ENCODE measurements around the gene CDH2.

CDH2 gene

DNA sequence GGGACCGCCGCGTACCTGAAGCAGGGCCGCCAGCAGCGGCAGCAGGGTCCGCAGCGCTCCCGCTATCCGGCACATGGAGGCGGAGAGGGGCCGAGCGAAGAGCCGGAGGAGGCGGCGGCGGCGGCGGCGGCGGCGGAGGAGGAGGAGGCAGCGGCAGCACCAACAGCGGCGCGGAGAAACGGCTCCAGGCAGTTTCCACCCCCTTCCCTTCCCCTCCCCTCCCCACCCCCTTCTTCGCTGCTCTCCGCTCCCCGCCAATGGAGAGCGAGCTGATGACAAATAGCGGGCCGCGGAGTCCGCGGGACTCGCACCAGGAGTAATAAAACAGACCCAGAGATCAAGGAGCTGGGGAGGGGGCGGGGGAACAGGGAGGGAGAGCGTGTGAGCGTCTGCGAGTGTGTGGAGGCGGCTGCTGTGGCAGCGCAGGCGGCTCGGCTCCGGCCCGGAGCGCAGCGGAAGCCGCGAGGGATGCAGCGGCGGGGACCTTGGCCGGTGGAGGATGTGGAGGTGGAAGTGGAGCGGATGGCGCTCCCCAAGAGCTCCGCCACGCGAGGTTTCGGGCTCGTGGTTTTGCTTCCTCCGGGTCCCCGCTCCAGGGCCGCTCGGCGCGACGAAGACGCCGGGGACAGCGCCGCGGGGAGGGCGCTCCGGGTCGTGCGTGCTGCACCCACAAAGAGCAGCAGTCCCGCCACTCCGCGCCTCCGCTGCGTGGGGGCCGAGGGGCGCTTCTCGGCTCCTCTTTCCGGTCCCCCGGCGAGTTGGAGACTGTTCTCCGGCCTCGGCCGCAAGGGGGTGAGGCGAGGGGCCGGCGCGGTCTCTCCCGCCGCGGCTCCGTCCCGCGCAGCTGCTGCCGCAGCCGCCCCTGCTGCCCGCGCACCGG lies at the start of gene CDH2:
TSS of gene CDH2 (minus strand) at position 183 of the 880 bp plus-strand sequence. CDS start at position 75, 108 bp downstream.
- peak within 1 kb of the TSS; percentile 40 for H3K4me3 ChIP-seq (ENCODE audit: insufficient read length, low read depth)
- peak within 1 kb of the TSS; percentile 64 for H3K9ac ChIP-seq (ENCODE audit: insufficient read length, low read depth)
- H3K36me3 ChIP-seq (ENCODE audit: insufficient read depth, insufficient read length, low read length), result no peaks in the 10 kb centered on the region
- no peak for TF ChIP-seq ZNF274 (IDR thresholded peaks at IDR 0.05; ENCODE audit: low read depth, low read length)
- no peak for TF ChIP-seq YY1 (IDR thresholded peaks at IDR 0.05; ENCODE audit: insufficient read depth, insufficient read length)
- TF ChIP-seq SUZ12 (IDR thresholded peaks at IDR 0.05; ENCODE audit: extremely low read depth, insufficient read depth, insufficient read length), result no peak
- DNase-seq (ENCODE audit: low read depth, low spot score), result peak; percentile 30
- no peaks in the 10 kb centered on the region for H3K9me3 ChIP-seq (ENCODE audit: insufficient read depth, low read length)
- no peaks in the 10 kb centered on the region for H3K4me1 ChIP-seq (ENCODE audit: insufficient read depth, insufficient read length)
- H3K27me3 ChIP-seq (ENCODE audit: insufficient read depth, insufficient read length), result peaks cover 6% of the 10 kb centered on the region

DNA sequence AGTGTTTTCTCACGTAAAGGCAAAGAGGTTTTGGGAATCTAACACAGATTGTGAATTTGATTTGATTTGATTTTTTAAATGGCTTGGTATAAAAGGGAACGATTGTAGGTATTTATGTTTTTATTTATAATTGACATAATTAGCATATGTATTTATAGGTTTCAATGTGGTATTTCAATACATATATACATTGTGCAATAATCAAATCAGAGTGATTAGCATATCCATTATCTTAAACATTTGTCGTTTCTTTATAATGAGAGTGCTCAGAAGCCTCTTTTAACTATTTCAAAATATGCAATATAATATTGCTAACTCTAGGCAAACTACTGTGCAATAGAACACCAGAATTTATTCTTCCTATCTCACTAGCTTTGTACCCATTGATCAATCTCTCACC lies 35.1 kb upstream of the CDH2 start:
- no peak overlapping the region for H3K9ac ChIP-seq (ENCODE audit: insufficient read length, low read depth)
- TF ChIP-seq YY1 (IDR thresholded peaks at IDR 0.05; ENCODE audit: insufficient read depth, insufficient read length) (no peak), SUZ12 (IDR thresholded peaks at IDR 0.05; ENCODE audit: extremely low read depth, insufficient read depth, insufficient read length) (no peak), ZNF274 (IDR thresholded peaks at IDR 0.05; ENCODE audit: low read depth, low read length) (no peak)
- no peaks in the 10 kb centered on the region for H3K36me3 ChIP-seq (ENCODE audit: insufficient read depth, insufficient read length, low read length)
- H3K4me3 ChIP-seq (ENCODE audit: insufficient read length, low read depth), result no peak overlapping the region
- H3K4me1 ChIP-seq (ENCODE audit: insufficient read depth, insufficient read length), result no peaks in the 10 kb centered on the region
- no peaks in the 10 kb centered on the region for H3K9me3 ChIP-seq (ENCODE audit: insufficient read depth, low read length)
- no peak for DNase-seq (ENCODE audit: low read depth, low spot score)
- no peaks in the 10 kb centered on the region for H3K27me3 ChIP-seq (ENCODE audit: insufficient read depth, insufficient read length)

DNA sequence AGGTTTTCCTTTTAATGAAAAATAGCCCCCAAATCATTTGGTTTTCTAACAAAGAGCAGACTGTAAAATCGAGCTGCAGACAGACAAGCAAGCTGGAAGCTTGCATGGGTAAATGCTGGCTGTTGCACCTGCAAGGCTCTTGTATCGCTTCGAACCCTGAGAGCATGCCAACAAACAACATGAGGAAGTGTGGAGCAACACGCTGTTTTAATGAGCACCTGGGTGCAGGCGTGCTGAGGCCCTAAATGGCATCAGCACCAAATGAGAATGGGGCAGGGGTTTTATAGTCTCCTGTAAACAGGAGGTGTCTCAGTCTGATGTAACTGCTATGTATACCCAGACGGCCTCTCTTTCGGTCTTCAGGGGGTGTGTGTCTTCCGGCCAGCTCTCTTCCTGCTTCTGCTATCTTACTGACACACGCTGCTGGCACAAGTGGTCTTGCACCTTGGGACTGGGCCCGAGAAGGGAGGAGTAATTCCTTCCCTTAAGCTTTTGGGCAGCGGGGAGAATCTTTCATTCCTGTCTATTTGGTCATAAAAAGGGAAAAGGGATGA lies 31.9 kb upstream of the CDH2 start:
- DNase-seq (ENCODE audit: low read depth, low spot score), result no peak
- no peaks in the 10 kb centered on the region for H3K4me1 ChIP-seq (ENCODE audit: insufficient read depth, insufficient read length)
- no peaks in the 10 kb centered on the region for H3K9me3 ChIP-seq (ENCODE audit: insufficient read depth, low read length)
- no peaks in the 10 kb centered on the region for H3K27me3 ChIP-seq (ENCODE audit: insufficient read depth, insufficient read length)
- no peaks in the 10 kb centered on the region for H3K36me3 ChIP-seq (ENCODE audit: insufficient read depth, insufficient read length, low read length)
- no peak overlapping the region for H3K4me3 ChIP-seq (ENCODE audit: insufficient read length, low read depth)
- H3K9ac ChIP-seq (ENCODE audit: insufficient read length, low read depth), result no peak overlapping the region
- TF ChIP-seq ZNF274 (IDR thresholded peaks at IDR 0.05; ENCODE audit: low read depth, low read length) (no peak), YY1 (IDR thresholded peaks at IDR 0.05; ENCODE audit: insufficient read depth, insufficient read length) (no peak), SUZ12 (IDR thresholded peaks at IDR 0.05; ENCODE audit: extremely low read depth, insufficient read depth, insufficient read length) (no peak)

DNA sequence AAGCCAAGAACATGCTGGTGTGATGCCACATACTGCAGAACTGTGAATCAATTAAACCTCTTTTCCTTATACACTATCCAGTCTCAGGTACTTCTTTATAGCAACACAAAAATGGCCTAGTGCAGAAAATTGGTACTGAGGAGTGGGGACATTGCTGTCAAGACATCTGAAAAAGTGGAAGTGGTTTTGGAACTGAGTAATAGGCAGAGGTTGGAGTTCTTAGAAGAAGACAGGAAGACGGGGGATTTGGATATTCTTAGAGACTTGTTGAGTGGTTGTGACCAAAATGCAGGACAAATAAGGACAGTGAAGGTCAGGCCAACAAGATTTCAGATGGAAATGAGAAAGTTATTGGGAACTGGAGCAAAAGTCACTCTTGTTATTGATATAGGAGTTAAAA lies 31.3 kb upstream of the CDH2 start:
- no peak for DNase-seq (ENCODE audit: low read depth, low spot score)
- H3K27me3 ChIP-seq (ENCODE audit: insufficient read depth, insufficient read length), result no peaks in the 10 kb centered on the region
- H3K4me3 ChIP-seq (ENCODE audit: insufficient read length, low read depth), result no peak overlapping the region
- H3K4me1 ChIP-seq (ENCODE audit: insufficient read depth, insufficient read length), result no peaks in the 10 kb centered on the region
- no peaks in the 10 kb centered on the region for H3K9me3 ChIP-seq (ENCODE audit: insufficient read depth, low read length)
- no peak for TF ChIP-seq SUZ12 (IDR thresholded peaks at IDR 0.05; ENCODE audit: extremely low read depth, insufficient read depth, insufficient read length)
- TF ChIP-seq ZNF274 (IDR thresholded peaks at IDR 0.05; ENCODE audit: low read depth, low read length), result no peak
- no peak for TF ChIP-seq YY1 (IDR thresholded peaks at IDR 0.05; ENCODE audit: insufficient read depth, insufficient read length)
- H3K36me3 ChIP-seq (ENCODE audit: insufficient read depth, insufficient read length, low read length), result no peaks in the 10 kb centered on the region
- H3K9ac ChIP-seq (ENCODE audit: insufficient read length, low read depth), result no peak overlapping the region

DNA sequence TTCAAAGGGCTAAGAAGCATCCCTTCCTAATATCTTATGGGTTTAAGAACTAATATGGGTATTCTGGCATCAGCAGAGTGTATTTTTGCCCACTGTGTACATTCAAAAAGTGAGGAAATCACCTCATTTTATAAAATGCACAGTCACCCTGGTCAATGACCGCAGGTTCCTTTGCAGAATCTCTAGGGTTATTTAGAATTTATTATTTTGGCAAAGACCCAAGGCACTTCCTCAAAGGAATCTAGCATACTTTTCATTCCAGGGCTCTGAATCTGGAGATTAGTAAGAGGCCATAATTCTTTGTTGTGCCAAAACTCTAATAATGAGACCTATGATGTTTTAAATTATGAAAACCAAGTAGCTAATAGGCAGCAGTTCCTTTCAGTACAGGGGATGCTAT lies 27.2 kb upstream of the CDH2 start:
- no peak for DNase-seq (ENCODE audit: low read depth, low spot score)
- Histone ChIP-seq H3K9me3 (ENCODE audit: insufficient read depth, low read length) (no peaks in the 10 kb centered on the region), H3K4me1 (ENCODE audit: insufficient read depth, insufficient read length) (no peaks in the 10 kb centered on the region), H3K27me3 (ENCODE audit: insufficient read depth, insufficient read length) (no peaks in the 10 kb centered on the region), H3K9ac (ENCODE audit: insufficient read length, low read depth) (no peak overlapping the region), H3K4me3 (ENCODE audit: insufficient read length, low read depth) (no peak overlapping the region), H3K36me3 (ENCODE audit: insufficient read depth, insufficient read length, low read length) (no peaks in the 10 kb centered on the region)
- TF ChIP-seq YY1 (IDR thresholded peaks at IDR 0.05; ENCODE audit: insufficient read depth, insufficient read length) (no peak), SUZ12 (IDR thresholded peaks at IDR 0.05; ENCODE audit: extremely low read depth, insufficient read depth, insufficient read length) (no peak), ZNF274 (IDR thresholded peaks at IDR 0.05; ENCODE audit: low read depth, low read length) (no peak)

DNA sequence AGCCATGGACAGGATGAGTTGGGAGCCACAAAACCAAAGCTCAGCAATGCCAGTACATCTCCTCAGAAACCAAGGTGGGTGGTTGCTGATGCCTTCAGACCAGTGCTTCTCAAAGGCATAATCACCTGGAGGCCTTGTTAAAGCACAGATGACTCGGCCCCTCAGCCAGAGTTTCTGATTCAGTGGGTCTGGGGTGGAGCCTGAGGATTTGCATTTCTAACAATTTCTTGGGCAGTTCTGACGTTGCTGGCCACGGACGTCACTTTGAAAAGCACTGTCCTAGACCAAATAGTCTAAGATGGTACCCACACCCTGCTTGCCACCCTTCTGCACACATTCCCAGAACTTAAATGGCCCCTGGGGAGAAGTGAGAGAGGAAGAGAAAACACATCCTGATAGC lies 24.1 kb upstream of the CDH2 start:
- H3K36me3 ChIP-seq (ENCODE audit: insufficient read depth, insufficient read length, low read length), result no peaks in the 10 kb centered on the region
- TF ChIP-seq ZNF274 (IDR thresholded peaks at IDR 0.05; ENCODE audit: low read depth, low read length) (no peak), SUZ12 (IDR thresholded peaks at IDR 0.05; ENCODE audit: extremely low read depth, insufficient read depth, insufficient read length) (no peak), YY1 (IDR thresholded peaks at IDR 0.05; ENCODE audit: insufficient read depth, insufficient read length) (no peak)

DNA sequence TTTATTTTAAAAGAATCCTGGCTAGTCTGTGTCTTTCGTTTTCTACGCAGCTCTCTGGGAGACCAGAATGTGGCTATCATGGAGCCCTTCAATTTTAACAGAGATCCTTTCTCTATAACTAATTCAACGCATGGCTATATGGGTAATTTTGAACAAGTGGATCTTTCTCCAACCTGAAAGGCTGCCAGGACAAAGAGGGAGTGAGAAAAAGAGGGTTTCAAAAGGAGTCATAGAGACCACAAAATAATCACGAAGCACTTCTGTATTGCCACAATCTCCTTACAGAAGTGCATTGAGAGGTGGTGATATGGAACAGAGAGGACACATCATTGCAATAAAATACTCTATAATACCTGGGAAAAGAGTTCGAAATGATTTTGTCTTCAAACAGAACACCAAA lies 21.7 kb upstream of the CDH2 start:
- Histone ChIP-seq H3K27me3 (ENCODE audit: insufficient read depth, insufficient read length) (no peaks in the 10 kb centered on the region), H3K36me3 (ENCODE audit: insufficient read depth, insufficient read length, low read length) (no peaks in the 10 kb centered on the region), H3K4me3 (ENCODE audit: insufficient read length, low read depth) (no peak overlapping the region), H3K9ac (ENCODE audit: insufficient read length, low read depth) (no peak overlapping the region), H3K9me3 (ENCODE audit: insufficient read depth, low read length) (no peaks in the 10 kb centered on the region), H3K4me1 (ENCODE audit: insufficient read depth, insufficient read length) (no peaks in the 10 kb centered on the region)
- TF ChIP-seq ZNF274 (IDR thresholded peaks at IDR 0.05; ENCODE audit: low read depth, low read length) (no peak), SUZ12 (IDR thresholded peaks at IDR 0.05; ENCODE audit: extremely low read depth, insufficient read depth, insufficient read length) (no peak), YY1 (IDR thresholded peaks at IDR 0.05; ENCODE audit: insufficient read depth, insufficient read length) (no peak)
- no peak for DNase-seq (ENCODE audit: low read depth, low spot score)

More for the DNA sequence above, 24.1 kb upstream of the CDH2 start:
- Histone ChIP-seq H3K4me3 (ENCODE audit: insufficient read length, low read depth) (no peak overlapping the region), H3K27me3 (ENCODE audit: insufficient read depth, insufficient read length) (no peaks in the 10 kb centered on the region), H3K9me3 (ENCODE audit: insufficient read depth, low read length) (no peaks in the 10 kb centered on the region), H3K9ac (ENCODE audit: insufficient read length, low read depth) (no peak overlapping the region), H3K4me1 (ENCODE audit: insufficient read depth, insufficient read length) (no peaks in the 10 kb centered on the region)
- no peak for DNase-seq (ENCODE audit: low read depth, low spot score)

Measured in NT2/D1 (cell line).